Heart left ventricle (tissue), 13 donors: ENCODE measurements around the gene RNASET2.
"Not testable (repeated sequence)": the region's sequence is repeated elsewhere in the genome, so short reads cannot be mapped to it uniquely, and the experiment has no call there.

ENCODE experiments used
- POLR2A ChIP-seq, 2 donors: fragments of 450-650 bp; IDR thresholded peaks; one replicate each; pipeline ENCODE4 v1.6.1; 2017; ENCODE audit warnings: antibody characterized with exemption in 2 of 2, mild to moderate bottlenecking in 2 of 2, moderate library complexity in 2 of 2
- TF ChIP-seq, protein P1 (sequence below), 12 donors: fragments of 200-600 bp; sonication (generic) in 4 of 12; IDR thresholded peaks; one replicate each; pipeline versions ENCODE4 v1.5.0 to v1.8.0; 2018 to 2022; ENCODE audit warnings: antibody characterized with exemption in 12 of 12, mild to moderate bottlenecking in 5 of 12
- donor health status: ischemic (EF 13 %, LVEDD 7.1; RV severe dilation, severe dysfunction).
- donor health status: DM: no; HTN: yes; CAD: no.
- donor health status: DM: no; HTN: no; CAD: no.
- donor health status: ischemic (EF 25% LVEDD 6.9; RV normal size, moderate dysfunction).
- donor health status: ischemic (EF 25% LVEDD 5.7; RV mildly dilated, moderate dysfunction).
- donor health status: ischemic (EF 35%, LVEDD 5.7; RV mildly dilated, moderate dysfunction).
- donor health status: nonischemic (EF 11% LVEDD 7.7; RV severe dilation, severe dysfunction).
- donor health status: DM: yes; HTN: yes; CAD: no.
- donor health status: PGD.
- donor health status: ischemic (EF 29% LVEDD 5.4; RV normal size, mild dysfunction).
- donor health status: nonischemic (EF 23%, LVEDD 6.1; RV moderate dilation, normal function).

DNA sequence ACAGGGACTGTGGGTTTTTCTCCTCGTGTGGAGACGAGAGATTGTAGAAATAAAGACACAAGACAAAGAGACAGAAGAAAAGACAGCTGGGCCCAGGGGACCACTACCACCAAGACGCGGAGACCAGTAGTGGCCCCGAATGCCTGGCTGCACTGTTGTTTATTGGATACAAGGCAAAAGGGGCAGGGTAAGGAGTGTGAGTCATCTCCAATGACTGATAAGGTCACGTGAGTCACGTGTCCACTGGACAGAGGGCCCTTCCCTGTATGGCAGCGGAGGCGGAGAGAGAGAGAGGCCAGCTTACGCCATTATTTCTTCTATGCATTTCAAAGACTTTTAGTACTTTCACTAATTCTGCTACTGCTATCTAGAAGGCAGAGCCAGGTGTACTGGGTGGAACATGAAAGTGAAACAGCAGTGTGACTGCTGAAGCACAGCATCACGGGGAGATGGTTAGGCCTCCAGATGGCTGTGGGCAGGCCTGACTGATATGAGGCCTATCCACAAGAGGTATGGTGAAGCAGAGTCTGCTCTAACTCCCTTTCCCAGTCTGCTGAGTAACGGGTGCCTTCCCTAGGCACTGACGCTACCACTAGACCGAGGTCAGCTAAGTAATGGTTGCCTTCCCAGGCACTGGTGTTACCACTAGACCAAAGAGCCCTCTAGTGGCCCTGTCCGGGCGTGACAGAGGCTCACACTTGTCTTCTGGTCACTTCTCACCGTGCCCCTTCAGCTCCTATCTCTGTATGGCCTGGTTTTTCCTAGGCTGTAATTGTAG, 5.3 kb downstream of the RNASET2 start:
- TF ChIP-seq, protein P1, sequence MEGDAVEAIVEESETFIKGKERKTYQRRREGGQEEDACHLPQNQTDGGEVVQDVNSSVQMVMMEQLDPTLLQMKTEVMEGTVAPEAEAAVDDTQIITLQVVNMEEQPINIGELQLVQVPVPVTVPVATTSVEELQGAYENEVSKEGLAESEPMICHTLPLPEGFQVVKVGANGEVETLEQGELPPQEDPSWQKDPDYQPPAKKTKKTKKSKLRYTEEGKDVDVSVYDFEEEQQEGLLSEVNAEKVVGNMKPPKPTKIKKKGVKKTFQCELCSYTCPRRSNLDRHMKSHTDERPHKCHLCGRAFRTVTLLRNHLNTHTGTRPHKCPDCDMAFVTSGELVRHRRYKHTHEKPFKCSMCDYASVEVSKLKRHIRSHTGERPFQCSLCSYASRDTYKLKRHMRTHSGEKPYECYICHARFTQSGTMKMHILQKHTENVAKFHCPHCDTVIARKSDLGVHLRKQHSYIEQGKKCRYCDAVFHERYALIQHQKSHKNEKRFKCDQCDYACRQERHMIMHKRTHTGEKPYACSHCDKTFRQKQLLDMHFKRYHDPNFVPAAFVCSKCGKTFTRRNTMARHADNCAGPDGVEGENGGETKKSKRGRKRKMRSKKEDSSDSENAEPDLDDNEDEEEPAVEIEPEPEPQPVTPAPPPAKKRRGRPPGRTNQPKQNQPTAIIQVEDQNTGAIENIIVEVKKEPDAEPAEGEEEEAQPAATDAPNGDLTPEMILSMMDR (IDR thresholded peaks at IDR 0.05) = peak; percentile 62 to 89 (median 74)
- TF ChIP-seq POLR2A (IDR thresholded peaks at IDR 0.05) = not testable (repeated sequence)
